Limb (tissue), 2 donors: Measurements from ENCODE around the gene SEC22B.
"Not testable (repeated sequence)": the region's sequence is repeated elsewhere in the genome, so short reads cannot be mapped to it uniquely, and the experiment has no call there.

Experiments used
- DNase-seq, 2 donors: peaks; one replicate each; pipeline ENCODE4 v3.0.0-alpha.2; 2016; ENCODE audit errors: extremely low spot score in 2 of 2

Gene SEC22B

DNA sequence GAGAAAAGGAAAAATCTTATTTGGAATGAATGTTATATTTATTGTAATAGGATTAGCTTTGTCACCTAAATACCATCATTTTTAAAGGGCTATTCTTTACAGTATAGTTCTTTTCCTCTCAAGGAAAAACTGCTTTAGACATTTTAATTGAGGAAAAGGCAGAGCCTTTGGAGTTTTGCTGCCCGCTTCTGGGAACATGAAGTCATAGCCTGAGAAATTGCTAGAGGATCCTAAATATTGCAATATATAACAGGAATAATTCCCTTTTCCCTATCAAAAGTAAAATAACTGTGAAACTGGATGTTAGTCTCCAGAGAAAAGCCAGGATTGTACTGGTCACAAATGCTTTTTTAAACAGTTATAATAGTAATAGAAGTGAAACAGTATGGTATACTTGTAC, 30.5 kb downstream of the SEC22B start:
- DNase-seq, result not testable (repeated sequence)

DNA sequence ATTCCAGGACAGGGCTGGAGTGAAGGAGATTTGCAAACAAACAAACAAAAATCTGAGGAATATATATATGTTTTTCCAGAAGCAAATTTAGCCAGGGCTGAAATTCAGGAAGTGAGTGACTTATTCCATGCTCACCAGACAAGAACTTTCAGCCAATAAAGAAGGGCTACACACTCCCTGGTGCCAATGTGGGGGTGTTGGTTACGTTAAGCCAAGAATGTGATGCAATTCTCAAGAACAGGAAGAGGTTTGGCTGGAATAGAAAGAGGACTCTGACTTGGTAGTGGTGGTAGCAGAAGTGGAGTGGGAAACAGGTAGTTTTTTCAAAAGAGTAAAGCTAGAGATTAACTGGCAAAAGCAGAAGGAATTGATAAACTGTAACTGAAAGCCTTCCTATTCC, 31.7 kb downstream of the SEC22B start:
- DNase-seq, result not testable (repeated sequence)

DNA sequence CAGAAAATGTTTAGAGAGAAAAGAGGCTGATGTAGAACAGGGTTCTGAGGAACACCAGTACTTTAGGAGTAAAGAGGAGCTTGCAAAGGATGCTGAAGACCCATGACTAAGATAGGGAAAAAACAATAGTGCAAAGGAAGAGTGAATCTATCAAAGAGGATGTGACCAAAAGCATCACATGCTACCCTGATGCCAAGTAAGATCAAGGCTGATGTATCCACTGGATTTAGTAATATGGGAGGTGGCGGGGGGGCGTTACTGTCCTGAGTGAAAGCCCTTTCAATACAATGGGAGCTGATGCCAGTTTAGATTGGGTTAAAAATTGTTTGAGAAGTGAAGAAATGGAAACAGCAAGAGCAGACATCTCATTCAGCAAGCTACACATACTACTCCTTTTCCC, 32.2 kb downstream of the SEC22B start:
- not testable (repeated sequence) for DNase-seq

DNA sequence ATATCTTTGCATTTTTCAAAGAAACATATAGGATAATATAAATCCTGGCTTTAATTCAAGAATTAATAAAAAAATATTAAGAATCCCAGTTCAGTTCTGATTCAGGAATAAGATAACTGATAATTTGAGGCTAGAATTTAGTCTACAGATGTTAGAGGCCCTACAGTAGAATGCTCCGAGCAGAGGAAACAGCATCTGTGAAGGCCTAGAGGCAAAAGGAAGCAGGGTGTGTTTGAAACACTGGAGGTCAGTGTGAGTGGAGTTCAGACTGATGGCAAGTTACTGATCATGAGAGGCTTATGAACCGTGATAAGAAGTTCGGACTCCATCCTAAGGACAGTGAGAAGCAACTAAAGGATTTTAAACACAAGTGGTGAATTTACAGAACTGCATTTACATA, 33.0 kb downstream of the SEC22B start:
- DNase-seq, result not testable (repeated sequence)

- not testable (repeated sequence) for DNase-seq
Observed at GRCh38 chr1:120142512-120143263, 33.6 kb downstream of the SEC22B start.

DNA sequence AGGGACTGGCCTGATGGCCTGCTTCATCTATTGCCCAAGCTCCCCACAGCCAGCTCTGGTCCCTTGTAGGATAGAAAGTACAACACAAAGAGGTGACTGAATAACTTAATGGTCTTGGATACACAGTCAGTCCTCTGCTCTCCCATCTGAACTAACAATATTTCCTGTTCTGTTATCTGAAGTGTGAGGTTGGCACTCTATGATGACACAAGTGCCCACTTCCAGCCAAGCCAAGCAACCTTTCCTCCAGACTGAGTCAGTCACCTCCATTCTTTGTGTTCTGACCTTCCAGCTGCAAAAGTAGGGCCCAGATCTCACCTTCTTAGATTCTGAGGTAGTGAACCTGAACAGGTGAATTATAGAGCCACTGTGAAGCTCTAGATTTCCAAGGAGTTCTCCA, 34.5 kb downstream of the SEC22B start:
- DNase-seq, result not testable (repeated sequence)

GRCh38 chr1:120140656-120141265, 35.6 kb downstream of the SEC22B start:
- DNase-seq, result not testable (repeated sequence)

- not testable (repeated sequence) for DNase-seq
Observed at GRCh38 chr1:120136086-120136485, 40.2 kb downstream of the SEC22B start.

DNA sequence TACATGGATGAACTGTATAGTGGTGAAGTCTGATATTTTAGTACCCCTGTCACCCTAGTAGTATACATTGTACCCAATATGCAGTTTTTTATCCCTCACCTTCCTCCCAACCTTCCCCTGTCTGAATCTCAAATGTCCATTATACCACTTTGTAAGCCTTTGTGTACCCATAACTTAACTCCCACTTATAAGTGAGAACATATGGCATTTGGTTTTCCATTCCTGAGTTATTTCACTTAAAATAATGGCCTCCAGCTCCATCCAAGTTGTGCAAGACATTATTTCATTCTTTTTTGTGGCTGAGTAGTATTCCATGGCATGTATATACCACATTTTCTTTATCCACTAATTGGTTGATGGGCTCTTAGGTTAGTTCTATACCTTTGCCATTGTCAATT, 42.4 kb downstream of the SEC22B start:
- not testable (repeated sequence) for DNase-seq

DNA sequence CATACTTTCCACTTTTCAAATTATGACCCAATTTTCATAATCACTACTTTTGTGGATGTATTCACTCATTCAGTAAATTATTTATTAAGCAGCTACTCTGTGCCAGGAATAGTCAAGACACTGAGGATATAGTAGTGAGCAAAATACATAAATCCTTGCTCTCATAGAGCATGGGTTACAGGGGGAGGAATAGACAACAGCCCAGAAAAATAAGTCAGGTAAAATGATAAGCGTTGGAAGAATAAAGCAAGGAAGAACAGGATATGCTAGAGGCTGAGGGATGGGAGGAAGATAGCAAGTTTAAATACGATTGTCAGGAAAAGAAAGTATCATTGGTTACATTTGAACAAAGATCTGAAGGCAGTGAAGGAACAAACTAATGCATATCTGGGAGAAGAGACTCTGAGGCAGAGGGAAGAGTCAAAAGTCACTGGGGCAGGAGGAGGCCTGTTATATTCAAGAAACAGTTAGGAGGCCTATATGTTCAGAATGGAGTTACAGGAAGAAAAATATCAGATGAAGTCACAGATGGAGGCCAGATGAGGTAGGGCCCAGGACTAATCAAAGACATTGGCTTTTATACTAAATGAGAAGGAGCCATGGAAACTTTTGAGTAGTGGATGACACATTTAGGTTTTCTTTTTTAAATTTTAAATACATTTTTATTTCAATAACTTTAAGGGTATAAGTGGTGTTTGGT, 42.9 kb downstream of the SEC22B start:
- peak; percentile 19 to 22 for DNase-seq

DNA sequence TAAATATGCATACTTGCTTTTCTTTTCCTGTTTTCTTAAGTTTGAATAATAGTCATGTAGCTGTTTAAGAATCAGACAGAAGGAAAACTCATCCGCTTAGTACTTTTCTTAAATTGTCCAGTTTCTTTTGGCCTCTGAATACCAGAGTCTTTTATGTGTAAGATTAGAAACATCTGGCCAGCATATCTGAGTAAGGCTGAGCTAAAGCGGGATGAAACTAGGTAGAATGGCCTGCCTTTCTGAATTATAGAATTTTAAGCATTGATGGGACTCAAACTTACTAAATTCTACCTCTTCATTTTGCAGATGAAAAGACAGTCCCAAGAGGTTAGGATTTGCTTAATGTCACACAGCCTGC, 43.9 kb downstream of the SEC22B start:
- not testable (repeated sequence) for DNase-seq

GRCh38 chr1:120131611-120132405, 44.5 kb downstream of the SEC22B start:
- peak; percentile 51 to 52 for DNase-seq

- not testable (repeated sequence) for DNase-seq
Observed at GRCh38 chr1:120127921-120128320, 48.4 kb downstream of the SEC22B start.

- DNase-seq, result not testable (repeated sequence)
Observed at GRCh38 chr1:120126216-120126615, 50.1 kb downstream of the SEC22B start.

DNA sequence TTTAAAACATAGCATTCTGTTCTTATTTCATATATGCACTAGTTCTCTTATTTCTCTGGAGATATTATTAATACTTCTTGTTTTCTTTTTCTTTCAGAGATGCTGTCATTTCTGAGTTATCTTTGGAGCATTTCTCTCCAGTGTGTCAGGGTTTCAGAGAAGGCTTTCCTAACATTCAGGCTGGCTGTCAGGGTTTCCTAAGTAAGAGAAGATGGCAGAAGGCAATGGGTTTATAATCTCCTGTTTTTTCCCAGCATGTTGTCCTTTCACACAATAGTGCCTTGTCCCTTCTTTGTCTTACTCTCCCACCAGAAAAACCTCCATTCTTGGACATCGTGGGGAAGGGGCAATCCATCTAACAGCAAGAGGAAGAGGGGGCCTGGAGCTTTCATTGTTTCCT, 51.7 kb downstream of the SEC22B start:
- DNase-seq, result not testable (repeated sequence)

DNA sequence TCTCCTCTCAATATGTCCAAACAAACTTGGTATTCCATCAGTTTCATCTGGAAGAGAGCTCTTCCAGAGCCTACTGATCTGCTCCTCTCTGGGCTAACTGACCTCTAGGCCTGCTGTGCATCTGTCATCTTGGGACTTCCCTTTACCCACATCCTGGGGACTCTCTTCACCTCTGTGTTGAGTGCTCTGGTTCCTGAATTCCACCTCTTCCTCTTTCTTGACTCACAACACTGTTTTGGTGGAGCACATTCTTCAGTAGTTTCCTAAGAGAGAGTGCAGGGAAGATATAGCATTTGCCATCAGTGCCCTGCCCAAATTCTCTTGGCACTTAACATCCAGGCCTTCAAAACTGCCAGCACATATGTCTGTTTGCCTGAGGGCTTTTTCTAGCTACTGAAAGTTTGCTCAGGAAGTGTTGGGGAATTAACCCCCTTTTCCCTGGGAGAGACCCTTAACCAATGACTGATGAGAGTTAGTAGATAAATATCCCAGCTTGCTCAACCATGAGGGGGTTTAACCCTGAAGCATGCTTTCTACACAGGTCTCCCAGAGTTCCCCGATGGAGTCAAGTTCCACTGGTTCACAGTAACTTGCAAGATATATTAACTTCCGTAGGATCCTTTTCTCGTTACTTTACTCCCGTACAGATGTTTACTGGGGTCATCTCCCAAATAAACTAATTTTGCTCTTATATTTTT, 52.4 kb downstream of the SEC22B start:
- DNase-seq, result not testable (repeated sequence)

- not testable (repeated sequence) for DNase-seq
Observed at GRCh38 chr1:120122262-120122893, 53.9 kb downstream of the SEC22B start.

GRCh38 chr1:120121830-120122229, 54.5 kb downstream of the SEC22B start:
- not testable (repeated sequence) for DNase-seq

DNA sequence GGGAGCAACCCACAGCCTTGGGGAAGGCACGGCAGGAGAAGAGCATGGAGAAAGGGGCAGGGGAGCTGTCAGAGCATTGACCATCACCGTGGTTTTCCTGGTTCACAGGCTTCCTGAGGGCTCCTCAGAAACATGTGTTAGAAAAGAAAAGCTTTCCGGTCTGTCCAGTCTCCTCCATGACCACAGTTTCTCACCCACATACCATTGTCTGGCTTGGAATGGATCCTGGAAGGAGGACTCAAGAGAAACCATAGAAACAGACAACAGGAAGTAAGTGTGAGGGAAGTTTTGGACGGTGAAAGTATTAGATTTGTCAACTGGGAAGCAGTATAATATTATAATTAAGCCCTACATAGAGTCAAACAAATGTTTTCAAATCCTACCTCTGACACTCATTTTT, 55.8 kb downstream of the SEC22B start:
- not testable (repeated sequence) for DNase-seq

GRCh38 chr1:120117371-120118177, 58.7 kb downstream of the SEC22B start:
- not testable (repeated sequence) for DNase-seq
